DMS53 treated with DMSO at 0.1 percent for 48 hours (cell line): ENCODE results near the gene METTL14.

Source experiments
- DNase-seq: peaks from one replicate; lab custom pipeline; 2025; ENCODE audit not compliant: unreplicated experiment; lab: John Stamatoyannopoulos, UW

METTL14 gene

GRCh38 chr4:118732591-118733330, 47.6 kb downstream of the METTL14 start:
- no peak for DNase-seq

- no peak for DNase-seq
Measured at GRCh38 chr4:118734491-118735205, 49.5 kb downstream of the METTL14 start.

GRCh38 chr4:118736900-118737299, 51.7 kb downstream of the METTL14 start:
- DNase-seq, result no peak

- no peak for DNase-seq
Measured at GRCh38 chr4:118738090-118738489, 52.9 kb downstream of the METTL14 start.

GRCh38 chr4:118739022-118739713, 54.0 kb downstream of the METTL14 start:
- no peak for DNase-seq

GRCh38 chr4:118740869-118741268, 55.7 kb downstream of the METTL14 start:
- DNase-seq, result no peak

- DNase-seq, result no peak
Measured at GRCh38 chr4:118741301-118741855, 56.2 kb downstream of the METTL14 start.

GRCh38 chr4:118742050-118742449, 56.9 kb downstream of the METTL14 start:
- DNase-seq, result no peak

- DNase-seq, result no peak
Measured at GRCh38 chr4:118743867-118744266, 58.7 kb downstream of the METTL14 start.

- DNase-seq, result no peak
Measured at GRCh38 chr4:118745357-118745756, 60.2 kb downstream of the METTL14 start.

GRCh38 chr4:118746251-118746919, 61.2 kb downstream of the METTL14 start:
- DNase-seq, result no peak

- DNase-seq, result no peak
Measured at GRCh38 chr4:118749347-118749988, 64.3 kb downstream of the METTL14 start.

- no peak for DNase-seq
Measured at GRCh38 chr4:118751629-118752323, 66.6 kb downstream of the METTL14 start.

GRCh38 chr4:118752551-118752950, 67.4 kb downstream of the METTL14 start:
- DNase-seq, result no peak

- no peak for DNase-seq
Measured at GRCh38 chr4:118753096-118753495, 67.9 kb downstream of the METTL14 start.

- DNase-seq, result no peak
Measured at GRCh38 chr4:118753685-118754084, 68.5 kb downstream of the METTL14 start.

GRCh38 chr4:118754890-118755289, 69.7 kb downstream of the METTL14 start:
- DNase-seq, result no peak

GRCh38 chr4:118755438-118756226, 70.4 kb downstream of the METTL14 start:
- DNase-seq, result no peak

- DNase-seq, result no peak
Measured at GRCh38 chr4:118756429-118756828, 71.2 kb downstream of the METTL14 start.
